ENCODE results near the gene COG5. TPM values are rescaled to one million over a fixed set of nuclear protein-coding genes. Genes with fewer than 3 reads are reported as not detected.

Gene COG5
- total and polyA plus RNA-seq, 9 of the 15 experiments (the other 6 are each of a cell fraction or from before 2014, with no cell fraction given) = 15.3 to 75.1 (median 56.4) TPM

DNA sequence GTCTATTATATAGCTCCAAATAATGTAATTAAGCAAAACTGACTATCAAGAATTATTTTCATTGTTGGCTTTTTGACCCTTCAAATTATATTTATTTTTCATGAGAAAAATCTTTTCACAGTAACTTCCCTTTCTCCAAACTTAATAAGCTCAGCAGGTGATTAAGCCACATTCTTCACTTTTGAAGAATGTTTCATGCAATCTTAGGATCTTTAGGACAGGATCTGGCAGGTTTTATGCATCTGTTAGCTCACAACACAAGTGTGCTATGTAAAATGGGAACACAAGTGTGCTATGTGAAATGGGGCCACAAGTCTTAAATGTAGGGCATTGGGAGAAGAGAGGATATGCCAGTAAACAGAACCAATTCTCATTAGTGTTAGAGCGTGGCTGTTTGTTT, 42.6 kb upstream of the COG5 start (continued):
- TF ChIP-seq, protein P1, sequence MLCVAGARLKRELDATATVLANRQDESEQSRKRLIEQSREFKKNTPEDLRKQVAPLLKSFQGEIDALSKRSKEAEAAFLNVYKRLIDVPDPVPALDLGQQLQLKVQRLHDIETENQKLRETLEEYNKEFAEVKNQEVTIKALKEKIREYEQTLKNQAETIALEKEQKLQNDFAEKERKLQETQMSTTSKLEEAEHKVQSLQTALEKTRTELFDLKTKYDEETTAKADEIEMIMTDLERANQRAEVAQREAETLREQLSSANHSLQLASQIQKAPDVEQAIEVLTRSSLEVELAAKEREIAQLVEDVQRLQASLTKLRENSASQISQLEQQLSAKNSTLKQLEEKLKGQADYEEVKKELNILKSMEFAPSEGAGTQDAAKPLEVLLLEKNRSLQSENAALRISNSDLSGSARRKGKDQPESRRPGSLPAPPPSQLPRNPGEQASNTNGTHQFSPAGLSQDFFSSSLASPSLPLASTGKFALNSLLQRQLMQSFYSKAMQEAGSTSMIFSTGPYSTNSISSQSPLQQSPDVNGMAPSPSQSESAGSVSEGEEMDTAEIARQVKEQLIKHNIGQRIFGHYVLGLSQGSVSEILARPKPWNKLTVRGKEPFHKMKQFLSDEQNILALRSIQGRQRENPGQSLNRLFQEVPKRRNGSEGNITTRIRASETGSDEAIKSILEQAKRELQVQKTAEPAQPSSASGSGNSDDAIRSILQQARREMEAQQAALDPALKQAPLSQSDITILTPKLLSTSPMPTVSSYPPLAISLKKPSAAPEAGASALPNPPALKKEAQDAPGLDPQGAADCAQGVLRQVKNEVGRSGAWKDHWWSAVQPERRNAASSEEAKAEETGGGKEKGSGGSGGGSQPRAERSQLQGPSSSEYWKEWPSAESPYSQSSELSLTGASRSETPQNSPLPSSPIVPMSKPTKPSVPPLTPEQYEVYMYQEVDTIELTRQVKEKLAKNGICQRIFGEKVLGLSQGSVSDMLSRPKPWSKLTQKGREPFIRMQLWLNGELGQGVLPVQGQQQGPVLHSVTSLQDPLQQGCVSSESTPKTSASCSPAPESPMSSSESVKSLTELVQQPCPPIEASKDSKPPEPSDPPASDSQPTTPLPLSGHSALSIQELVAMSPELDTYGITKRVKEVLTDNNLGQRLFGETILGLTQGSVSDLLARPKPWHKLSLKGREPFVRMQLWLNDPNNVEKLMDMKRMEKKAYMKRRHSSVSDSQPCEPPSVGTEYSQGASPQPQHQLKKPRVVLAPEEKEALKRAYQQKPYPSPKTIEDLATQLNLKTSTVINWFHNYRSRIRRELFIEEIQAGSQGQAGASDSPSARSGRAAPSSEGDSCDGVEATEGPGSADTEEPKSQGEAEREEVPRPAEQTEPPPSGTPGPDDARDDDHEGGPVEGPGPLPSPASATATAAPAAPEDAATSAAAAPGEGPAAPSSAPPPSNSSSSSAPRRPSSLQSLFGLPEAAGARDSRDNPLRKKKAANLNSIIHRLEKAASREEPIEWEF (CRISPR knock-in tag; IDR thresholded peaks at IDR 0.05) = no peak
- TF ChIP-seq, protein P2, sequence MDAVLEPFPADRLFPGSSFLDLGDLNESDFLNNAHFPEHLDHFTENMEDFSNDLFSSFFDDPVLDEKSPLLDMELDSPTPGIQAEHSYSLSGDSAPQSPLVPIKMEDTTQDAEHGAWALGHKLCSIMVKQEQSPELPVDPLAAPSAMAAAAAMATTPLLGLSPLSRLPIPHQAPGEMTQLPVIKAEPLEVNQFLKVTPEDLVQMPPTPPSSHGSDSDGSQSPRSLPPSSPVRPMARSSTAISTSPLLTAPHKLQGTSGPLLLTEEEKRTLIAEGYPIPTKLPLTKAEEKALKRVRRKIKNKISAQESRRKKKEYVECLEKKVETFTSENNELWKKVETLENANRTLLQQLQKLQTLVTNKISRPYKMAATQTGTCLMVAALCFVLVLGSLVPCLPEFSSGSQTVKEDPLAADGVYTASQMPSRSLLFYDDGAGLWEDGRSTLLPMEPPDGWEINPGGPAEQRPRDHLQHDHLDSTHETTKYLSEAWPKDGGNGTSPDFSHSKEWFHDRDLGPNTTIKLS (IDR thresholded peaks at IDR 0.05; ENCODE audit: borderline replicate concordance, low read depth) = no peak
- TF ChIP-seq, protein P3, sequence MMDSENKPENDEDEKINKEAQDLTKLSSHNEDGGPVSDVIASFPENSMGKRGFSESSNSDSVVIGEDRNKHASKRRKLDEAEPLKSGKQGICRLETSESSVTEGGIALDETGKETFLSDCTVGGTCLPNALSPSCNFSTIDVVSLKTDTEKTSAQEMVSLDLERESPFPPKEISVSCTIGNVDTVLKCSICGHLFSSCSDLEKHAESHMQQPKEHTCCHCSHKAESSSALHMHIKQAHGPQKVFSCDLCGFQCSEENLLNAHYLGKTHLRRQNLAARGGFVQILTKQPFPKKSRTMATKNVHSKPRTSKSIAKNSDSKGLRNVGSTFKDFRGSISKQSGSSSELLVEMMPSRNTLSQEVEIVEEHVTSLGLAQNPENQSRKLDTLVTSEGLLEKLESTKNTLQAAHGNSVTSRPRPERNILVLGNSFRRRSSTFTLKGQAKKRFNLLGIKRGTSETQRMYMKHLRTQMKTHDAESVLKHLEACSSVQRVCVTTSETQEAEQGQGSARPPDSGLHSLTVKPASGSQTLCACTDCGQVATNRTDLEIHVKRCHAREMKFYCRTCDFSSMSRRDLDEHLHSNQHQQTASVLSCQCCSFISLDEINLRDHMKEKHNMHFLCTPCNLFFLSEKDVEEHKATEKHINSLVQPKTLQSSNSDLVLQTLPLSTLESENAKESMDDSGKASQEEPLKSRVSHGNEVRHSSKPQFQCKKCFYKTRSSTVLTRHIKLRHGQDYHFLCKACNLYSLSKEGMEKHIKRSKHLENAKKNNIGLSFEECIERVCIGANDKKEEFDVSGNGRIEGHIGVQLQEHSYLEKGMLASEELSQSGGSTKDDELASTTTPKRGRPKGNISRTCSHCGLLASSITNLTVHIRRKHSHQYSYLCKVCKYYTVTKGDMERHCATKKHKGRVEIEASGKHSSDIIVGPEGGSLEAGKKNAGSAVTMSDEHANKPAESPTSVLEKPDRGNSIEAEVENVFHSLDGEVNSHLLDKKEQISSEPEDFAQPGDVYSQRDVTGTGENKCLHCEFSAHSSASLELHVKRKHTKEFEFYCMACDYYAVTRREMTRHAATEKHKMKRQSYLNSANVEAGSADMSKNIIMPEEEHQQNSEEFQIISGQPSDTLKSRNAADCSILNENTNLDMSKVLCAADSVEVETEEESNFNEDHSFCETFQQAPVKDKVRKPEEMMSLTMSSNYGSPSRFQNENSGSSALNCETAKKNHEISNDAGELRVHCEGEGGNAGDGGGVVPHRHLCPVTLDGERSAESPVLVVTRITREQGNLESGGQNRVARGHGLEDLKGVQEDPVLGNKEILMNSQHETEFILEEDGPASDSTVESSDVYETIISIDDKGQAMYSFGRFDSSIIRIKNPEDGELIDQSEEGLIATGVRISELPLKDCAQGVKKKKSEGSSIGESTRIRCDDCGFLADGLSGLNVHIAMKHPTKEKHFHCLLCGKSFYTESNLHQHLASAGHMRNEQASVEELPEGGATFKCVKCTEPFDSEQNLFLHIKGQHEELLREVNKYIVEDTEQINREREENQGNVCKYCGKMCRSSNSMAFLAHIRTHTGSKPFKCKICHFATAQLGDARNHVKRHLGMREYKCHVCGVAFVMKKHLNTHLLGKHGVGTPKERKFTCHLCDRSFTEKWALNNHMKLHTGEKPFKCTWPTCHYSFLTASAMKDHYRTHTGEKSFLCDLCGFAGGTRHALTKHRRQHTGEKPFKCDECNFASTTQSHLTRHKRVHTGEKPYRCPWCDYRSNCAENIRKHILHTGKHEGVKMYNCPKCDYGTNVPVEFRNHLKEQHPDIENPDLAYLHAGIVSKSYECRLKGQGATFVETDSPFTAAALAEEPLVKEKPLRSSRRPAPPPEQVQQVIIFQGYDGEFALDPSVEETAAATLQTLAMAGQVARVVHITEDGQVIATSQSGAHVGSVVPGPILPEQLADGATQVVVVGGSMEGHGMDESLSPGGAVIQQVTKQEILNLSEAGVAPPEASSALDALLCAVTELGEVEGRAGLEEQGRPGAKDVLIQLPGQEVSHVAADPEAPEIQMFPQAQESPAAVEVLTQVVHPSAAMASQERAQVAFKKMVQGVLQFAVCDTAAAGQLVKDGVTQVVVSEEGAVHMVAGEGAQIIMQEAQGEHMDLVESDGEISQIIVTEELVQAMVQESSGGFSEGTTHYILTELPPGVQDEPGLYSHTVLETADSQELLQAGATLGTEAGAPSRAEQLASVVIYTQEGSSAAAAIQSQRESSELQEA (IDR thresholded peaks at IDR 0.05; ENCODE audit: low read depth) = no peak
- TF ChIP-seq FIP1L1 (IDR thresholded peaks at IDR 0.05; ENCODE audit: low read depth, low read length, poor library complexity, severe bottlenecking) = no peak
- TF ChIP-seq TSC22D4 (tag; IDR thresholded peaks at IDR 0.05) = no peak
